Stomach smooth muscle (tissue), 2 donors: ENCODE data around the gene BMP10.

Experiments used
- H3K27ac ChIP-seq: one replicate; pipeline ENCODE4 v1.7.0; 2013; ENCODE audit warnings: mild to moderate bottlenecking, low read length, inconsistent platforms
- H3K27me3 ChIP-seq, 2 donors: one replicate each; pipeline ENCODE4 v1.7.0; 2013; ENCODE audit warnings: low read length in 2 of 2; ENCODE audit not compliant: insufficient read depth in 2 of 2, control insufficient read depth in 1 of 2
- H3K36me3 ChIP-seq, 2 donors: one replicate each; pipeline ENCODE4 v1.7.0; 2013; ENCODE audit warnings: low read length in 2 of 2; ENCODE audit not compliant: control insufficient read depth in 2 of 2, insufficient read depth in 2 of 2
- H3K4me1 ChIP-seq: one replicate; pipeline ENCODE4 v1.7.0; 2013; ENCODE audit warnings: low read length; ENCODE audit not compliant: control insufficient read depth, insufficient read depth
- H3K4me3 ChIP-seq, 2 donors: one replicate each; pipeline ENCODE4 v1.7.0; 2013; ENCODE audit warnings: low read length in 2 of 2
- H3K9ac ChIP-seq, 2 donors: one replicate each; pipeline ENCODE4 v1.7.0; 2013; ENCODE audit warnings: low read length in 2 of 2, mild to moderate bottlenecking in 1 of 2
- H3K9me3 ChIP-seq, 2 donors: one replicate each; pipeline ENCODE4 v1.7.0; 2013; ENCODE audit warnings: low read length in 2 of 2; ENCODE audit not compliant: control insufficient read depth in 2 of 2
- donor health status: healthy.
- donor health status: Pancreatic carcinoma.

The BMP10 gene

GRCh38 chr2:68911246-68911645 lies 40.0 kb upstream of the BMP10 start:
- no peak overlapping the region for H3K27ac ChIP-seq
- no peaks in the 10 kb centered on the region for H3K36me3 ChIP-seq
- peaks cover 11% of the 10 kb centered on the region for H3K4me1 ChIP-seq
- no peak overlapping the region for H3K9ac ChIP-seq
- no peaks in the 10 kb centered on the region for H3K9me3 ChIP-seq
- H3K4me3 ChIP-seq: no peak overlapping the region
- H3K27me3 ChIP-seq: no peaks in the 10 kb centered on the region

- no peak overlapping the region for H3K27ac ChIP-seq
- no peaks in the 10 kb centered on the region for H3K36me3 ChIP-seq
- H3K27me3 ChIP-seq: no peaks in the 10 kb centered on the region
- H3K9ac ChIP-seq: no peak overlapping the region
- peaks cover 11% of the 10 kb centered on the region for H3K4me1 ChIP-seq
- H3K4me3 ChIP-seq: no peak overlapping the region
- no peaks in the 10 kb centered on the region for H3K9me3 ChIP-seq
These were observed 38.8 kb upstream of the BMP10 start for GRCh38 chr2:68909793-68910674.

GRCh38 chr2:68908392-68908970 lies 37.3 kb upstream of the BMP10 start:
- Histone ChIP-seq H3K36me3 (no peaks in the 10 kb centered on the region), H3K4me3 (peak overlapping the region; percentile 4 to 30), H3K9me3 (no peaks in the 10 kb centered on the region), H3K9ac (no peak overlapping the region), H3K4me1 (peaks cover 11% of the 10 kb centered on the region), H3K27ac (peak overlapping the region; percentile 37), H3K27me3 (no peaks in the 10 kb centered on the region)

GRCh38 chr2:68907920-68908253 lies 36.7 kb upstream of the BMP10 start:
- H3K9ac ChIP-seq: no peak overlapping the region
- H3K27me3 ChIP-seq: no peaks in the 10 kb centered on the region
- H3K36me3 ChIP-seq: no peaks in the 10 kb centered on the region
- H3K9me3 ChIP-seq: no peaks in the 10 kb centered on the region
- H3K4me3 ChIP-seq: no peak overlapping the region
- H3K4me1 ChIP-seq: peaks cover 11% of the 10 kb centered on the region
- H3K27ac ChIP-seq: peak overlapping the region; percentile 37

GRCh38 chr2:68907232-68907919 lies 36.2 kb upstream of the BMP10 start:
- Histone ChIP-seq H3K36me3 (no peaks in the 10 kb centered on the region), H3K9me3 (no peaks in the 10 kb centered on the region), H3K4me3 (no peak overlapping the region), H3K9ac (no peak overlapping the region), H3K27ac (no peak overlapping the region), H3K27me3 (no peaks in the 10 kb centered on the region), H3K4me1 (peaks cover 11% of the 10 kb centered on the region)

GRCh38 chr2:68906716-68907115 lies 35.5 kb upstream of the BMP10 start:
- Histone ChIP-seq H3K27ac (no peak overlapping the region), H3K4me3 (no peak overlapping the region), H3K9ac (no peak overlapping the region), H3K9me3 (no peaks in the 10 kb centered on the region), H3K27me3 (no peaks in the 10 kb centered on the region), H3K4me1 (peaks cover 11% of the 10 kb centered on the region), H3K36me3 (no peaks in the 10 kb centered on the region)

GRCh38 chr2:68905116-68905515 lies 33.9 kb upstream of the BMP10 start:
- Histone ChIP-seq H3K4me3 (no peak overlapping the region), H3K9me3 (peaks cover 2 to 5% of the 10 kb centered on the region in 2 donors), H3K27me3 (no peaks in the 10 kb centered on the region)

GRCh38 chr2:68901561-68901960 lies 30.4 kb upstream of the BMP10 start:
- no peaks in the 10 kb centered on the region for H3K36me3 ChIP-seq
- H3K4me3 ChIP-seq: no peak overlapping the region
- H3K27ac ChIP-seq: no peak overlapping the region
- no peak overlapping the region for H3K9ac ChIP-seq
- H3K4me1 ChIP-seq: no peaks in the 10 kb centered on the region
- peaks cover 2 to 5% of the 10 kb centered on the region in 2 donors for H3K9me3 ChIP-seq
- H3K27me3 ChIP-seq: no peaks in the 10 kb centered on the region

More at GRCh38 chr2:68905116-68905515, 33.9 kb upstream of the BMP10 start:
- Histone ChIP-seq H3K4me1 (peaks cover 11% of the 10 kb centered on the region), H3K36me3 (no peaks in the 10 kb centered on the region), H3K27ac (no peak overlapping the region), H3K9ac (no peak overlapping the region)

GRCh38 chr2:68901199-68901514 lies 30.0 kb upstream of the BMP10 start:
- H3K27me3 ChIP-seq: no peaks in the 10 kb centered on the region
- no peak overlapping the region for H3K9ac ChIP-seq
- H3K27ac ChIP-seq: no peak overlapping the region
- H3K4me3 ChIP-seq: no peak overlapping the region
- no peaks in the 10 kb centered on the region for H3K36me3 ChIP-seq
- H3K9me3 ChIP-seq: peaks cover 2 to 5% of the 10 kb centered on the region in 2 donors
- H3K4me1 ChIP-seq: no peaks in the 10 kb centered on the region

- Histone ChIP-seq H3K4me1 (no peaks in the 10 kb centered on the region), H3K9me3 (peaks cover 2 to 5% of the 10 kb centered on the region in 2 donors), H3K36me3 (no peaks in the 10 kb centered on the region), H3K9ac (no peak overlapping the region), H3K4me3 (no peak overlapping the region), H3K27me3 (no peaks in the 10 kb centered on the region), H3K27ac (no peak overlapping the region)
These were observed 29.4 kb upstream of the BMP10 start for GRCh38 chr2:68900496-68901198.
